Stimulated activated CD8-positive, alpha-beta memory T cell treated with anti-CD3 and anti-CD28 coated beads, Interleukin-4, amount 100 ng/mL, for 1 hour (primary cell): ENCODE data around the gene RAB7A.
A peak's percentile ranks its signal among the peaks of the same experiment; 100 is the strongest.
"Not testable (repeated sequence)": the region's sequence is repeated elsewhere in the genome, so short reads cannot be mapped to it uniquely, and the experiment has no call there.

ENCODE experiments used
- DNase-seq, 2 donors: peaks; one replicate each; pipeline ENCODE4 v3.0.0-alpha.2; 2020; ENCODE audit warnings: low read depth in 2 of 2, low spot score in 1 of 2

RAB7A gene

DNA sequence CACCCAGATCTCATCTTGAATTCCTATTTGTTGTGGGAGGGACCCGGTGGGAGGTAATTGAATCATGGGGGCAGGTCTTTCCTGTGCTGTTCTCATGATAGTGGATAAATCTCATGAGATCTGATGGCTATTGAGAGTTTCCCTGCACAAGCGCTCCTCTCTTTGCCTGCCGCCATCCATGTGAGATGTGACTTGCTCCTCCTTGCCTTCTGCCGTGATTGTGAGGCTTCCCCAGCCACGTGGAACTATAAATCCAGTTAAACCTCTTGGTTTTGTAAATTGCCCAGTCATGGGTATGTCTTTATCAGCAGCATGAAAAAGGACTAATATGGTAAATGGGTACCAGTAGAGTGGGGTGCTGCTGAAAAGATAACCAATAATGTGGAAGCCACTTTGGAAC lies 23.6 kb downstream of the RAB7A start:
- not testable (repeated sequence) for DNase-seq

DNA sequence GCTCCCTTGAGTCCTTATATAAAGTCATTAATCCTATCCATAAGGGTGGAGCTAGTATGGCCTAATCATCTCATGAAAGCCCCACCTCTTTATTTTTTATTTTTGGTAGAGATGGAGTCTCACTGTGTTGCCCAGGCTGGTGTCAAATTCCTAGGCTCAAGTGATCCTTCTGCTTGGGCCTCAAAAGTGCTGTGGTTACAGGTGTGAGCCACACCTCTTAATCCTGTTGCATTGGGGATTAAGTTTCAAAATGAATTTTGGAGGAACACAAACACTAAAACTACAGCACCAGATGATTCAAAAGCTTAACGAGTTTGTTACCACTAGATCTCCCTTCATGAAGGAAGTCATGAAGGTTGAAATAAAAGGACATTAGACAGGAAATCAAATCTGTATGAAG lies 27.7 kb downstream of the RAB7A start:
- no peak for DNase-seq

- DNase-seq: no peak
These were observed 34.1 kb downstream of the RAB7A start for GRCh38 chr3:128760042-128760441.

DNA sequence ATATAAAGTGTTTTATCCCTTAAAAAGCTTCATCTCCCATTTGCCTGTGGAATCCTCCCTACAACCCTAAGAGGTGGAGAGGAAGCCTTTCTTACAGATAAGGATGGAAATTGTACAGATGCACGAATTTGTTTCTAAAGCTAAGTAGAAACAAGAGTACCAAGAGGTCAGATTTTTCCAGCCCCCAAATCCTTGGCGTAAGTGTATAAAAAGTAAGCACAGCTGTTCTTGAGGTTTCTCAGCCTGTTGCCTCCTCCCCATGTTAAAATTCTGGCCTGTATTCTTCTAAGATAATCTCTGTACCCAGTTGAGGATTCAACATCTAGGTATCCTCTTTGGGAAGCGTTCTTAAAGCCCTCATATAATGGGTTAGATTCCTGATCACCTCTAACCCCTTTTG lies 34.9 kb downstream of the RAB7A start:
- DNase-seq: no peak

GRCh38 chr3:128761392-128761791 lies 35.4 kb downstream of the RAB7A start:
- no peak for DNase-seq

GRCh38 chr3:128763967-128764366 lies 38.0 kb downstream of the RAB7A start:
- peak in 1 of 2 donors; percentile 19 for DNase-seq

- DNase-seq: no peak
These were observed 38.9 kb downstream of the RAB7A start for GRCh38 chr3:128764863-128765262.

DNA sequence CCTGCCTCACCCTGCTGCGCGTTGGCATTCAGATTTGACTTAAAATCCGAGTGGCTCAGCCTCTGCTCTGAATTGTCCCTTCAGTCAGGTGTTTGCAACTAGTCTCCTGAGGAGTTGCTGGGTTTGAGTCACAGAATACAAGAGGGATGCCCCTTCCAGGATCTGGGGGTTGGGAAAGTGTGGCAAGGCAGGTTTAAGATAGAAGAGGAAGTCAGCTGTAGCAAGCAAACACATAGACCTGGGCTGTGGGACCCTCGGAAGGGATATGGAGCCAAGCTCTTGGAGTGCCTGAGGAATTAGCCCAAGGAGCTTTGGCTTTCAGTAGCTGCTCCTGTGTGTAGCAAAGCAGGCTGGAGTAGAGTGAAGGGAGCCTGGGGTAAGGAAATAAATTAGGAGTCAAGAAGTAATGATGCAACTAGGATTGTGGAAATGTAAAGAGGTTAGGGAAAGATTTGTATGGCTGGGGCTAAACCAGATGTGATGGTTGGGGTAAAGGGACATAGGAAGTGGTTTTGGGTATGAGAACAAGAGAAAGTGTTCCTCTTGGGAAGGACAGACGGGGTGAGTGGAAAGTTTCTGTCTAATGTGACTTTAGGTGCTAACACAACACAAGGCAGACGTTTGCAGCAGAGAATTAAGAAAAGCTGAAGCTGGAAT lies 41.2 kb downstream of the RAB7A start:
- no peak for DNase-seq

DNA sequence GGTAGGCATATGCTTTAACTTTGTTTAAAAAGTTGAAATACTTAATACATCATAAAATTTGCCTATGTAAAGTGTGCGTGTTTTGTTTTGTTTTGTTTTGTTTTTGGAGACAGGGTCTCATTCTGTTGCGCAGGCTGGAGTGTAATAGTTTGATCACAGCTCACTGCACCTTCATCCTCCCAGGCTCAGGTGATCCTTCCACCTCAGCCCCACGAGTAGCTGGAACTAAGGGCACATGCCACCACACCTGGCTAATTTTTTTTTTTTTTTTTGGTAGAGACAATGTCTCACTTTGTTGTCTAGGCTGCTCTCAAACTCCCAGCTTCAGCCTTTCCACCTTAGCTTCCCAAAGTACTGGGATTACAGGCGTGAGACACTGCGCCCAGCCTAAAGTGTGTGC lies 42.5 kb downstream of the RAB7A start:
- DNase-seq: no peak

- no peak for DNase-seq
These were observed 44.4 kb downstream of the RAB7A start for GRCh38 chr3:128770387-128770786.

DNA sequence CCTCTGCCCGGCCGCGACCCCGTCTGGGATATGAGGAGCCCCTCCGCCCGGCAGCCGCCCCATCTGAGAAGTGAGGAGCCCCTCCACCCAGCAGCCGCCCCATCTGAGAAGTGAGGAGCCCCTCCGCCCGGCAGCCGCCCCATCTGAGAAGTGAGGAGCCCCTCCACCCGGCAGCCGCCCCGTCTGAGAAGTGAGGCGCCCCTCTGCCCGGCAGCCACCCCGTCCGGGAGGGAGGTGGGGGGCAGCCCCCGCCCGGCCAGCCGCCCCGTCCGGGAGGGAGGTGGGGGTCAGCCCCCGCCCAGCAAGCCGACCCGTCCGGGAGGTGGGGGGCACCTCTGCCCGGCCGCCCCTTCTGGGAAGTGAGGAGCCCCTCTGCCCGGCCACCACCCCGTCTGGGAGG lies 47.2 kb downstream of the RAB7A start:
- DNase-seq: not testable (repeated sequence)

DNA sequence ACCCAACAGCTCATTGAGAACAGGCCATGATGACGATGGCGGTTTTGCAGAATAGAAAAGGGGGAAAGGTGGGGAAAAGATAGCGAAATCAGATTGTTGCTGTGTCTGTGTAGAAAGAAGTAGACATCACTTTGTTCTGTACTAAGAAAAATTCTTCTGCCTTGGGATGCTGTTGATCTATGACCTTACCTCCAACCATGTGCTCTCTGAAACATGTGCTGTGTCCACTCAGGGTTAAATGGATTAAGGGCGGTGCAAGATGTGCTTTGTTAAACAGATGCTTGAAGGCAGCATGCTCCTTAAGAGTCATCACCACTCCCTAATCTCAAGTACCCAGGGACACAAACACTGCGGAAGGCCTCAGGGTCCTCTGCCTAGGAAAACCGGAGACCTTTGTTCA lies 47.6 kb downstream of the RAB7A start:
- DNase-seq: not testable (repeated sequence)

- DNase-seq: no peak
These were observed 49.3 kb downstream of the RAB7A start for GRCh38 chr3:128775241-128775640.

DNA sequence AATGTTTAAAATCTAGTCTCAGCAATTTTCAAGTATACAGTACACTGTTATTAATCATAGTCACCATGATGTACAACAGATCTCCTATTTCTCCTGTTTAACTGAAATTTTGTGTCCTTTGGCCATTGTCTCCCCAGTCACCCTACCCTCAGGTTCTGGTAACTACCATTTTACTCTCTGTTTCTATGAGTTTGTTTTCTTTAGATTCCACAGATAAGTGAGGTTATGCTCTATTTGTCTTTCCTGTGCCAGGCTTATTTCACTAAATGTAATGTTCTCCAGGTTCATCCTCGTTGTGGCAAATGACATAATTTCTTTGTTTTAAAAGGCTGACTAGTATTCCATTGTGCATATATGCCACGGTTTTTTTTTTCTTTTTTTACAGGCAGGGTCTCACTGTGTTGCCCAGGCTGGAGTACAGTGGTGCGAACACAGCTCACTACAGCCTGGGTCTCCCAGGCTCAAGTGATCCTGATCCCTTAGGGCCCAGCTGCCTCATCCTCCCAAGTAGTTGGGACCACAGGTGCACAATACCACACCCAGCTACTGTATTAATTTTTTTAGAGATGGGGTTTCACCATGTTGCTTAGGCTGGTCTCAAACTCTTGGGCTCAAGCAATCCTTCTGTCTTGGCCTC lies 50.0 kb downstream of the RAB7A start:
- DNase-seq: no peak

- no peak for DNase-seq
These were observed 54.3 kb downstream of the RAB7A start for GRCh38 chr3:128780101-128780837.

- no peak for DNase-seq
These were observed 55.2 kb downstream of the RAB7A start for GRCh38 chr3:128781164-128781563.

GRCh38 chr3:128782282-128783146 lies 56.5 kb downstream of the RAB7A start:
- DNase-seq: no peak

DNA sequence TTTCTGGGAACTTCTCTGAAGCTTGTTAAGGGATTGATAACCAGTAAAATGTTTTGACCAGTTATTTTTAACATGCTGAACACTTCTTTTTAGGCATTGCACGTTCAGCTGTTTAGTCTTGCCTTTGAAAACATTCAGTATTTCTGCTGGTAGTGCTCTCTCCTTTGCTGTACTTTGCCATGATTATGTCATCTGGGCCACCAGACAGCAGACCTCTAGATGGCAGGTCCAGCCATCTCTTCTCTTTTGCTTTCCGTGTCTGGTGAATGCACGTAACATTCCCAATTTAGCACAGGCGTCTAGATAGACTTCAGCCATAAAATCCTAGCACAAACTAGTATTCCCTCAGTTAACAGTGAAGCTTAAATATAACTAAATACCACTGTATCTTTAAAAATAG lies 57.8 kb downstream of the RAB7A start:
- DNase-seq: no peak

- peak in 1 of 2 donors; percentile 25 for DNase-seq
These were observed 58.2 kb downstream of the RAB7A start for GRCh38 chr3:128784232-128784631.

- DNase-seq: no peak
These were observed 58.9 kb downstream of the RAB7A start for GRCh38 chr3:128784843-128785242.

DNA sequence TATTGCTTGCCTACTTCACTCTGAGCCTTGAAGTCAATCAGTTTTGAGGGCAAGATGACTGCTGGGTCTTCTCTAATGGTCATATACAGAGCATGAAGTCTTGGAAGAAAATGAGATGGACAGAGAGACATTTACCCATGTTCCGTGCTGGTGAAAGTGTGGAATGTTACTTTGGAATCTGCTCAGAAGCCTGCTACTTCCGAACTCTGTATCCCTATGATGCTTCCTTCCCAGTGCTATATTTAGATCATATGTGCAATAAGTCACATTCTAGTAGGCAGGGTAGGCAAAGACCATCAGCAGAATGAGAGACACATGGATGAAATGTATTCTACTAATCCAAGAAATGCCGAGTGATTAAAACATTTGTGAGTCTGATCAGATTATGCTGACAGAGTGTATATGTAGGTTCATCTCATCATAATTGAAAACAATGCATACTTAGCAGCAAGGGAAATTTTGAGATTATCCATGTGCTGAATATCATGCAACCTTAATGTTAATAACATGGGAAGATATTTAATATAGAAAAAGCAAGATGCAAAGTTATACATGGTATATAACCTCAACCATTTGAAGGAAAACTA lies 60.5 kb downstream of the RAB7A start:
- no peak for DNase-seq
